GM10266 (cell line): ENCODE results near the gene CATSPER4.

ENCODE experiments used
- DNase-seq: peaks from one replicate; pipeline ENCODE4 v3.0.0; 2012; ENCODE audit errors: extremely low spot score
- CTCF ChIP-seq: IDR thresholded peaks from 2 replicates; pipeline ENCODE4 v1.5.1; 2012; ENCODE audit warnings: mild to moderate bottlenecking, low read depth; ENCODE audit not compliant: control insufficient read depth, insufficient read depth; ENCODE audit errors: missing control alignments

CATSPER4 gene

DNA sequence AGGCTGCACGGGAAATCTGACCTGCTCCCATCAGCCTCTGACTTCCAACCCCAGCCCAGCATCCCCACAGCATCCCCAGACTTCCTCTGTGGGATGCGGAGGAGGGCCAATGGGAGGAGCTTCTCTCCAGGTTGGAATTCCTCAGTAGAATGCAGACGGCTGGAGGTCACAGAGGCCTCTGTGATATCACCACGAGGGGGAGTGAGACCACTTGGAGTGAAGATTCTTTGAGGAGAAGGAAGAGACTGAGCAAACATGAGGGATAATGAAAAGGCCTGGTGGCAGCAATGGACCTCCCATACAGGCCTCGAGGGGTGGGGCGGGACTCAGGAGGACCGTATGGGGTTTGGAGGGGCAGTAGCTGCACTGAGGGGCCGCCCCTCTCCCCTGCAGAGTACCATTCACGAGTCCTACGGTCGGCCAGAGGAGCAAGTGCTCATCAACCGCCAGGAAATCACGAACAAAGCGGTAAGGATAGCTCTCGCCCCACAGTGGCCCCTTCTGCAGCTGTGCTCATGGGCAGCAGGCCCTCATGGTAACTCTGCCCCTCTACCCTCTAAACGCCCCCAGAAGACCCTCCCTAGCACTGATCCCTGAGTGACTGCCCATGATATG is at the start of gene CATSPER4:
CATSPER4 (plus strand) TSS at position 230 of the 615 bp plus-strand sequence; CDS start at position 256, 26 bp downstream.
- DNase-seq: no peak
- TF ChIP-seq CTCF: no peak

DNA sequence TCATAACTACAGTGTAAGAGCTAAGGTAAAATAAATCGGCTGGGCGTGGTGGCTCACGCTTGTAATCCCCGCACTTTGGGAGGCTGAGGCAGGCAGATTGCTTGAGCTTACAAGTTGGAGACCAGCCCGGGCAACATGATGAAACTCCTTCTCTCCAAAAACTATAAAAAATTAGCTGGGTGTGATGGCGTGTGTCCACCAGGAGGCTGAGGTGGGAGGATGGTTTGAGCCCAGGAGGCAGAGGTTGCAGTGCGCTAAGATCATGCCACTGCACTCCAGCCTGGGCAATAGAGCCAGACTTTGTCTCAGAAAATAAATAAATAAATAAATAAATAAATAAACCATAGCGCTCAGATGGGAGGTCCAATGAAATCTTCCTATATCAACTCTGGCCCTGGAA is 48.2 kb upstream of the CATSPER4 start:
- no peak for DNase-seq
- no peak for TF ChIP-seq CTCF

- peak; percentile 74 for DNase-seq
- peak; percentile 70 for TF ChIP-seq CTCF
Observed at GRCh38 chr1:26145041-26145959, 45.1 kb upstream of the CATSPER4 start.

DNA sequence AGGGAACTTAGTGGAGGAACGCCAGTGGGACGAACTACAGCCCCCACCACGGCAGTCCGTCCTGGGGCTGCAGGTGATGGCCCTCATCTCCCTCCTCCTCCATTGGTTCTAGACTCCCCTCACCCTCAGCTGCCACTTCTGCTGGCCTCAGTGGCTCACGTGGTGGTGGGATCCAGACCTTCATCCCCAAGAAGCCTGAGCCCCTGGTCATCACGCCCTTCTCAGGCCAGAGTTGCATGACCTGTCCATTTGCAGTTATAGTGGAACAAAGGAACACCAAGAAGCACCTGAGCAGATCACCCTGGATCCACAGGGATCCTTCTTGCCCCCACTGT is 44.5 kb upstream of the CATSPER4 start:
- TF ChIP-seq CTCF: no peak

GRCh38 chr1:26148887-26149286 is 41.5 kb upstream of the CATSPER4 start:
- no peak for DNase-seq
- no peak for TF ChIP-seq CTCF

More for the DNA sequence above, 44.5 kb upstream of the CATSPER4 start:
- no peak for DNase-seq

DNA sequence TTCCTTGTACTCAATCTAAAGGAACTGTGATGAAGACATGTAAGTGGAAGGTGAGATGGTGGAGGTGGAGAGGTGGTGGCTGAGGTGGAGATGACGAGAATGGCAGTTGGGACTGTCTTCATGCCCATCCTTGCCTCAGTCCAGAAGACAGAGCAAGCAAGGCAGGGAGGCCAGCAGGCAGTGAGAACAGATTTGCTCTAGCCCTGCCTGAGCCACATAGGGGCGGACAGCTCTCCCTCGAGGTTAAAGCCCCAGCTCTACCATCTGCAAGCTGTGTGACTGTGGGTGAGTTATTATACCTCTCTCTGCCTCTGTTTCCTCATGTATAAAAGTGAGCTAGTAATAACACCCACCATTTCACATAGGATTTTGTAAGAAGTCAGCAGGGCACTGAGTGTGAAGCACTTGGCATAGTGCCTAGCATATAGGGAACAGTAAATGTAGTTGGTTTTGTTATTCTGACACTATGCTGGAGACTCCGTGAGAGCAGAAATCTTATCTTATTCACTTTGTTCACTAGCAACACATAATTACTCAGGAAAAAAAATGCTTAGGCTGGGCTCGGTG is 36.4 kb upstream of the CATSPER4 start:
- TF ChIP-seq CTCF: no peak
- DNase-seq: no peak
